ENCODE measurements around the gene KIAA1958.

DNA sequence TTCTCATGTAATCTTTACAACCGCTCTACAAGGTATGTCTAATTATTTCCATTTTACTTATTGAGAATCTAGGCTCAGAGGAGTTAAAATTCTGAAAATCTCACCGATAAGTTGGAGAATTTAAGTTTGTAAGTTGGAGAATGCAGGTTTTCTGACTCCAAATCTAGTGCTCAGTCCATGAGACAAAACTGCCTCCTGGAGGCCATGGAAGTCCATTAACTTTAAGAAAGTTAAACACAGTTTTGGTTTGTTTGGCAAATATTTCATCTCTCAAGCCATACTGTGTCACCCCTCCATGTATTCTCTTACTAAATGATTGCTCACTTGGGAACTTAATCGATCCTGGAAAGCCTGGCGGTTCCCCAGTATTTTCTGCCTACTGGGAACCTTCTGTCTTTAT lies 178.7 kb downstream of the KIAA1958 start:
- TF ChIP-seq, protein P1, sequence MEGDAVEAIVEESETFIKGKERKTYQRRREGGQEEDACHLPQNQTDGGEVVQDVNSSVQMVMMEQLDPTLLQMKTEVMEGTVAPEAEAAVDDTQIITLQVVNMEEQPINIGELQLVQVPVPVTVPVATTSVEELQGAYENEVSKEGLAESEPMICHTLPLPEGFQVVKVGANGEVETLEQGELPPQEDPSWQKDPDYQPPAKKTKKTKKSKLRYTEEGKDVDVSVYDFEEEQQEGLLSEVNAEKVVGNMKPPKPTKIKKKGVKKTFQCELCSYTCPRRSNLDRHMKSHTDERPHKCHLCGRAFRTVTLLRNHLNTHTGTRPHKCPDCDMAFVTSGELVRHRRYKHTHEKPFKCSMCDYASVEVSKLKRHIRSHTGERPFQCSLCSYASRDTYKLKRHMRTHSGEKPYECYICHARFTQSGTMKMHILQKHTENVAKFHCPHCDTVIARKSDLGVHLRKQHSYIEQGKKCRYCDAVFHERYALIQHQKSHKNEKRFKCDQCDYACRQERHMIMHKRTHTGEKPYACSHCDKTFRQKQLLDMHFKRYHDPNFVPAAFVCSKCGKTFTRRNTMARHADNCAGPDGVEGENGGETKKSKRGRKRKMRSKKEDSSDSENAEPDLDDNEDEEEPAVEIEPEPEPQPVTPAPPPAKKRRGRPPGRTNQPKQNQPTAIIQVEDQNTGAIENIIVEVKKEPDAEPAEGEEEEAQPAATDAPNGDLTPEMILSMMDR (conservative IDR thresholded peaks at IDR 0.05; ENCODE audit: low read depth in 2 of 2), result peak in 1 of 2 experiments; percentile 53; a peak in 3 of 4 replicates
- TF ChIP-seq POLR2AphosphoS5 (IDR thresholded peaks at IDR 0.05; ENCODE audit: low read depth) (no peak), EZH2 (IDR thresholded peaks at IDR 0.05; ENCODE audit: low read depth, unreplicated experiment) (no peak), NANOG (IDR thresholded peaks at IDR 0.05; ENCODE audit: borderline replicate concordance) (no peak), CREB1 (CRISPR knock-in tag; IDR thresholded peaks at IDR 0.05; ENCODE audit: low read depth) (no peak), EZH2phosphoT487 (IDR thresholded peaks at IDR 0.05; ENCODE audit: unreplicated experiment) (no peak)
- TF ChIP-seq, protein P2, sequence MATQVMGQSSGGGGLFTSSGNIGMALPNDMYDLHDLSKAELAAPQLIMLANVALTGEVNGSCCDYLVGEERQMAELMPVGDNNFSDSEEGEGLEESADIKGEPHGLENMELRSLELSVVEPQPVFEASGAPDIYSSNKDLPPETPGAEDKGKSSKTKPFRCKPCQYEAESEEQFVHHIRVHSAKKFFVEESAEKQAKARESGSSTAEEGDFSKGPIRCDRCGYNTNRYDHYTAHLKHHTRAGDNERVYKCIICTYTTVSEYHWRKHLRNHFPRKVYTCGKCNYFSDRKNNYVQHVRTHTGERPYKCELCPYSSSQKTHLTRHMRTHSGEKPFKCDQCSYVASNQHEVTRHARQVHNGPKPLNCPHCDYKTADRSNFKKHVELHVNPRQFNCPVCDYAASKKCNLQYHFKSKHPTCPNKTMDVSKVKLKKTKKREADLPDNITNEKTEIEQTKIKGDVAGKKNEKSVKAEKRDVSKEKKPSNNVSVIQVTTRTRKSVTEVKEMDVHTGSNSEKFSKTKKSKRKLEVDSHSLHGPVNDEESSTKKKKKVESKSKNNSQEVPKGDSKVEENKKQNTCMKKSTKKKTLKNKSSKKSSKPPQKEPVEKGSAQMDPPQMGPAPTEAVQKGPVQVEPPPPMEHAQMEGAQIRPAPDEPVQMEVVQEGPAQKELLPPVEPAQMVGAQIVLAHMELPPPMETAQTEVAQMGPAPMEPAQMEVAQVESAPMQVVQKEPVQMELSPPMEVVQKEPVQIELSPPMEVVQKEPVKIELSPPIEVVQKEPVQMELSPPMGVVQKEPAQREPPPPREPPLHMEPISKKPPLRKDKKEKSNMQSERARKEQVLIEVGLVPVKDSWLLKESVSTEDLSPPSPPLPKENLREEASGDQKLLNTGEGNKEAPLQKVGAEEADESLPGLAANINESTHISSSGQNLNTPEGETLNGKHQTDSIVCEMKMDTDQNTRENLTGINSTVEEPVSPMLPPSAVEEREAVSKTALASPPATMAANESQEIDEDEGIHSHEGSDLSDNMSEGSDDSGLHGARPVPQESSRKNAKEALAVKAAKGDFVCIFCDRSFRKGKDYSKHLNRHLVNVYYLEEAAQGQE (IDR thresholded peaks at IDR 0.05; ENCODE audit: unreplicated experiment), result no peak
